AG08395 (cell line): ENCODE data around the gene CFAP46.
"Not testable (repeated sequence)": the region's sequence is repeated elsewhere in the genome, so short reads cannot be mapped to it uniquely, and the experiment has no call there.

ENCODE experiments used
- DNase-seq: peaks from one replicate; pipeline ENCODE4 v3.0.0; 2012; ENCODE audit warnings: mixed read lengths, low spot score

Gene CFAP46

DNA sequence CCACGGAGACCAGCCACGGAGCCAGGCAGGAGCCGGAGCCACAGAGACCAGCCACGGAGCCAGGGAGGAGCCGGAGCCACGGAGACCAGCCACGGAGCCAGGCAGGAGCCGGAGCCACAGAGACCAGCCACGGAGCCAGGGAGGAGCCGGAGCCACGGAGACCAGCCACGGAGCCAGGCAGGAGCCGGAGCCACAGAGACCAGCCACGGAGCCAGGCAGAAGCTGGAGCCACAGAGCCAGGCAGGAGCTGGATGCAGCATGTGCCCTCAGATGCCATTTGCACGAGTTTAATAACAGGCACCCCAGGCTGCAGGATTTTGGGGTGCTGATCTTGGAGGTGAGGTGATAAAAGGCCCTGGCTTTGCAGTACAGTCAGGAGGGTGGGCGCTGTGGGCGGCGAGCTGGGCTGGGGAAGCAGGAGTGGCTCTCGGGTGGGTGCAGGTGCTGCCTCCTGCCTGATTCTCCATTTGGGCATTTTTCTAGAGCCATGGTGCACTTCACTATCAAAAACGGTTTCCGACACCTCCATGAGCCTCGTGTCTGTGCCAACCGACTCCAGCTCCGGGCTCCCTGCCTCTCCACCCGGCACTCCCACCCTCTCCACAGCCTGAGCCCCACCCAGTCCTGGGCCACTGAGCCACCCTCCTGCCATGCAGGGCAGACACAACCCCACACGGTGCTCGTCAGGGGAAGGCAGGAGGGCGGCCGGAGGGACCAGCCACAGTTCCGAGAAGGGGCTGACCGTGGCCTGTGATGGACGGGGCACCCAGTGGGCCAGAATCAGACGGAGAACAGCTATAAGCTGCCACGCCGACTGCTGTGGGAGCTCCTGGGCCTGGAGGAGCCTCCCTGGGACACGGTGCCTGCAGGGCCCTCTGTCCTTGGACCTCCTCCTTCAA lies 115.6 kb downstream of the CFAP46 start:
- no peak for DNase-seq

DNA sequence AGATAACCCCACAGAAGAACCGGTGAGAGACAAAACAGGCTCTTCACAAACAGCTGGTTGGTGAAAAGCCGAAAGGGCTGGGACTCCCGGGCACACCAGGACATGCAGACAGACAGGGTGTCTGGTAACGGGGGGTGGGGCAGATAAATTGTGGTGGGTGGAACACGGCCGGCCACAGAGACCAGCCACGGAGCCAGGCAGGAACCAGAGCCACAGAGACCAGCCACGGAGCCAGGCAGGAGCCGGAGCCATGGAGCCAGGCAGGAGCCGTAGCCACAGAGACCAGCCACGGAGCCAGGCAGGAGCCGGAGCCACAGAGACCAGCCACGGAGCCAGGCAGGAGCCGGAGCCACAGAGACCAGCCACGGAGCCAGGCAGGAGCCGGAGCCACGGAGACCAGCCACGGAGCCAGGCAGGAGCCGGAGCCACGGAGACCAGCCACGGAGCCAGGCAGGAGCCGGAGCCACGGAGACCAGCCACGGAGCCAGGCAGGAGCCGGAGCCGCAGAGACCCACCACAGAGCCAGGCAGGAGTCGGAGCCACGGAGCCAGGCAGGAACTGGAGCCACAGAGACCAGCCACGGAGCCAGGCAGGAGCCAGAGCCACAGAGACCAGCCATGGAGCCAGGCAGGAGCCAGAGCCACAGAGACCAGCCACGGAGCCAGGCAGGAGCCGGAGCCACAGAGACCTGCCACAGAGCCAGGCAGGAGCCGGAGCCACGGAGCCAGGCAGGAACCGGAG lies 116.4 kb downstream of the CFAP46 start:
- not testable (repeated sequence) for DNase-seq

DNA sequence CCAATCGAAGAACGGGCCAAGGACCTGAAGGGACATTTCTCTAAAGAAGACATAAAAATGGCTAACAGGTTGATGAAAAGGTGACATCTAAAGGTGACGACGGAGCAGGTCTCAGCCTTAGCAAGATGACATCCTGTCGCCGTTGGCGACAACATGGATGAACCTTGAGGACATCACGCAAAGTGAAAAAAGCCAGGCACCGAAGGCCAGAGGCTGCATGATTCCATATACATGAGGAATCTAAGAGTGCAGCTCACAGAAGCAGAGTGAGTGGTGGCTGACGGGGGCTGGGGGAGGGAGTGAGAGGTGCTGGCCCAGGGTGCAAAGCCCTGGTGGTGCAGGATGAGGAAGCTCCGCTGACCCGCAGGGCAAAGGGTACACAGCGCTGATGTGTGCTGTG lies 122.3 kb downstream of the CFAP46 start:
- DNase-seq: no peak

DNA sequence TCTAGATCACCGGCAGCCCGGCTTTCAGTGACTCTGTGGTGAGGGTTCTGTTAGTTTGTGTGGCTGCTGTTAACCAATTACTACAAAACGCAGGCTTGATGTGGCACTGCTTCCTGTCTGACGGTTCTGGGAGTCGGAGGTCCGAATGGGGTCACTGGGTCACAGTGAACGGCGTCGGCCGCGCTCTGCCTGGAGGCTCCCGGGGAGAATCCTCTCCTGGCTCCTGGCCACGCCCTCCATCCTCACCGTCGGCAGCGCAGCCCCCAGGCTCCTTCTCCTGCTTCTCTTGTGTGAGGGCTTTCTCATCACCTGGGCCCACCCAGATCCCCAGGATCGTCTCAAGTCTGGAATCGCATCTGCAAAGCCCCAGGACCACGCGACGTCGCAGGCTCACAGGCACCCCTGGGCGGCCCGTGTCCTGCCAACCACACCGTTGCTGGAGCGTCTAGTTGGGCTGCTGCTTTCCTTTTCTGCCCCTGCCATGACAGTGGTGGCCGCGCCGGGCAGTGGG lies 124.6 kb downstream of the CFAP46 start:
- no peak for DNase-seq

DNA sequence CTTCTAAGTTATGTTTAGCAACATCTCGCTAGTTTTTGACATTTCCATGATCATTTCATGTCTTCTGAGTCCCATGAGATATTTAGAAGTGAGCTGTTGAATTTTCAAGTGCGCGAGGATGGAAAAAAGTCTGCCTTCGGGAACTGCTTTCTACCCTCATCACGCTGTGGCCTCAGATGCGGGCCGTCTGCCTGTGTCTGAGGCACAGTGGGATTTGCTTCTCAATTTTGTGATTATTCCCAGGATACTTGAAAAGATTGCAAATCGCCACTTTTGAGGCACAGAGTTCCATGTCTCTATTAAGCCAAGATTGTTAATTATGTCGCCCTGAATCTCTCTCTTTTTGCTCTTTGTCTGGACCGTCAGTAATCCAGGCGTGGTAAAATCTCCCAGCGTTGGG lies 125.7 kb downstream of the CFAP46 start:
- no peak for DNase-seq

DNA sequence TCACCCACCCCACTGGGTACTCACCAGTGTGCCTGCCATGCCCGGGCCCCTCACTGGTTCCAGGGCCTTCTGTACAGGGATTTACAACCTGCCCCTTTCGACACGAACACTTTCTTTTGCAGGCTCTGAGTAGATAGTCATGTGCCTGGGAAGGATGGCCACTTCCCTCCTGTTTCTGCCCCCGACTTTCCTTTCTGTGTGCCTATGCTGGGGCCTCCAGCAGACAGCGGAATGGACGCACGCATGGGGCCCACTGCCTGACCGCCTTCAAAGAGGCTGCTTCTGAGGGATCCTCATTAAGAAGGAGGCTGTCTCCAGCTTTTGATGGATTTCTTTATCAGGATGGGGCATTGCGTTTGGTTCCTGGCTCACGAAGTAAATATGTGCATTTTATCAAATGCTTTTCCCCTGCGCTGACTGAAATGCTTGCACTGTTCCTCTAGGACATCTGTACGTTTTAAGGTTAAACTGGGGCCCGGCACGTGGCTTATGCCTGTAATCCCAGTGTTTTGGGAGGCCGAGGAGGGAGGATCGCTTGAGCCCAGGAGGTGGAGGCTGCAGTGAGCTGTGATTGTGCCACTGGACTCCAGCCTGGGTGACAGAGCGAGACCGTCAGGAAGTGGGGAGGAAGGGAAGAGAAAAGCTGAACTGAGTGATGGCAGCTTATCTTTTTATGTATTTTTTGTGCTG lies 127.1 kb downstream of the CFAP46 start:
- DNase-seq: no peak

DNA sequence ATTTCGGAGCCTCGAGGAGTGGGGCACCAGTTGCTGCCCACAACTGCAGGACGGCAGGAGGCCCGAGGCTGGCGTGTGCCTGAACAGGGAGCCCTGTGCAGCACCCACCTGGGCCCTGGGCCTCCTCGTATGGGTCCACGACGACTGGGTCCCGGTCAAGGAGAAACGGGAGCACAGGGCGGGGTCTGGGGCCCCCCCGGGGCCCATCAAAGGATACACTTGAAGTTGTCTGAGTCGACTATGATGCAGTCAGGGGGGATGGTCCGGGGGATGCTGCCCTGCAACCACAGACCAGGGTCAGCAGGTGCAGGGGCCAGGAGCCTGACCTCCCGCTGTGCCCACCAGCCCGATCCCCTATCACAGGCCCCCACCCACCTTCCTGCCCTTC lies 127.9 kb downstream of the CFAP46 start:
- DNase-seq: no peak

DNA sequence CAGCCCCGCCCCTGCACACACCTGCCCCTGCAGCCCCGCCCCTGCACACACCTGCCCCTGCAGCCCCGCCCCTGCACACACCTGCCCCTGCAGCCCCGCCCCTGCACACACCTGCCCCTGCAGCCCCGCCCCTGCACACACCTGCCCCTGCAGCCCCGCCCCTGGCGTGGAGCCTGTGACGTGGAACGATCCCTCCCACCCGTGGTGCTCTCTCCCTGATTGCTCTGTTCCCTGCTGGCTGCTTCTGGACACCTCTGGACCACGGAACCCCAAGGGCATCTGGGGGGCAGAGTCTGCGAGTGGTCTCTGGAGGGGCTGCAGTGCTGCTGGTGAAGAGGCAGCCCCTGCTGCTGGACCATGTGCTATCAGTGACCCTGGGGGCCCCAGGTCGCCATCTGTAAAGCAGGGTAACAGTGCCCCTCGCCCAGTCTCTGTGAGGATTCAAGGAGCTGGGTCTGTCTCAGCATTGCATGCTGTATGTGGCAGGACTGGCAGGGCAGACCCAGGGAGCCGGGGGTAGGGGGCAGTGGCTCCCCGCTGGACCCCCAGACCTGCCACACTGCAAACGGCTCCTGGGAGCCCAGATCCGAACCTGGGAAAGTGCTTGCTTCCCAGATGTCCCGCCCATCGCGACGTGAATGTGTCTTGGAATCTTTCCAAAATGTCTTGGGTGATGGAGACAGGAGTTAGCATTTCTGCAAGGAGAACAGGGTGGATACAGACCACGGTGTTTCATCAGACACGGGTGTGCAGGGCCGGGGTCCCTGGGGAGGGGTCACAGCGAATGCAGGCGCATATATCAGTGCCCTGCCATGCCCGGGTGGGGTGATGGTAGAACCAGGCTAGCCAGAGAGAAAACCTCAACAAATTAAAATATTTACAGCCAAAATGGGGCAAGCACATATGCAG lies 128.6 kb downstream of the CFAP46 start:
- no peak for DNase-seq

DNA sequence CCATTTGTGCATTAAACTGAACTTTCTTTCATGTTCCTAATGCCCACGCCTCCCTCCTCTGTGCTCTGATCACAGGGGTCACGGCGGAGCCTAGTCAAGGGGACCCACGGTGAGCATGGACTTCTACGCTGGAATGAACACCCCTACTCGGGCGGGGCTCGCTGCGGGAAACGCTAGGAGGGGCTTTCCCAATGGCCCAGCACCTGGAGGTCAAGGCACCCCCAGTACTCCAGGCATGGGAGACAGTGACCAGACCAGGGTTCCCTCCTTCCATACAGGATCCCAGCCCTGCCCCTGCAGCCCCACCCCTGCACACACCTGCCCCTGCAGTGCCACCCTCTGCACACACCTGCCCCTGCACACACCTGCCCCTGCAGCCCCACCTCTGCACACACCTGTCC lies 129.4 kb downstream of the CFAP46 start:
- DNase-seq: no peak

DNA sequence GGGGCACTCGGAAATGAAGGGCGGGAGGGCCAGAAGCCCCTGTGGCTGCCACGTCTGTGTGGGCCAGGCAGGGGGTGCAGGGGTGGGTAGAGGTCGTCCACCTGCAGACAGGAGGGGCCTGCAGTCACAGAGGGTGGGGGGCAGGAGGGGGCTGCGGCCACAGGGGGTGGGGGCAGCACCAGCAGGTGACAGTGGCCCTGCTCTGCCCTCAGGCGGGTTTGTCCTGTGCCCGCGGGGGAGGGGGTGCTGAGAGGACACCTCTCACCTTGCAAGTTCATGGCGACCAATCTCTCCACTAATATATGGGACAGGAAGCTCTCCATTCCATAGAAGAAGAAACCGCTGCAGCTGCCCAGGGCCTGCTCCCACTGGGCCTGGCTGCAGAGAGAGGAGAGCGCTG lies 129.8 kb downstream of the CFAP46 start:
- no peak for DNase-seq

DNA sequence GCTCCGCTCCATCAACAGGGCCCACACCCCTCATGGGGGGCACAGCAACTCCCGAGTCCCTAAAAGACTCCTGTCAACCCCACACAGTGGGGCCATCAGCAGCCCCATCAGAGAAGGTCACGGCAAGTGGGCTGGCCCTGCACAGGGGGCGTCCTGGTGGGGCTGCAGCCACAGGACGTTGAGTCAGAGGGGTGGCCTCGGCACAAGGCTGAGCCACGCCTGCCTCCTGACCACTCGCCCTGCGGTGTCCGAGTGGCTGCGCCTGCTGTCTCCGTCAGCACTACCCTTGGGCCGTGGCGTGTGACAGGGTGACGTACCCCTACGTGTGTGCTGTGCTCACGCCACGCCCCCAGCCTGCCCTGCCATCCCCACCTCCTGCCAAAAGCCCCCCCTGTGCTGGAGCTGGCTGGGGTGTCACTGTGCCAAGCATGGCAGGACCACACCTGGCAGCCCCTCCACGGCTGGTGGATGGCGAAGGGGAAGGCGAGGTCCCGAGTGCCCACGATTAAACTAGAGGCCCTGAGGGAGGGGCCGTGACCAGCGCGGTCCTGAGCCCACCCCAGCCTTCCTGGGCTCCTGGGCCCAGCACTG lies 130.4 kb downstream of the CFAP46 start:
- no peak for DNase-seq

DNA sequence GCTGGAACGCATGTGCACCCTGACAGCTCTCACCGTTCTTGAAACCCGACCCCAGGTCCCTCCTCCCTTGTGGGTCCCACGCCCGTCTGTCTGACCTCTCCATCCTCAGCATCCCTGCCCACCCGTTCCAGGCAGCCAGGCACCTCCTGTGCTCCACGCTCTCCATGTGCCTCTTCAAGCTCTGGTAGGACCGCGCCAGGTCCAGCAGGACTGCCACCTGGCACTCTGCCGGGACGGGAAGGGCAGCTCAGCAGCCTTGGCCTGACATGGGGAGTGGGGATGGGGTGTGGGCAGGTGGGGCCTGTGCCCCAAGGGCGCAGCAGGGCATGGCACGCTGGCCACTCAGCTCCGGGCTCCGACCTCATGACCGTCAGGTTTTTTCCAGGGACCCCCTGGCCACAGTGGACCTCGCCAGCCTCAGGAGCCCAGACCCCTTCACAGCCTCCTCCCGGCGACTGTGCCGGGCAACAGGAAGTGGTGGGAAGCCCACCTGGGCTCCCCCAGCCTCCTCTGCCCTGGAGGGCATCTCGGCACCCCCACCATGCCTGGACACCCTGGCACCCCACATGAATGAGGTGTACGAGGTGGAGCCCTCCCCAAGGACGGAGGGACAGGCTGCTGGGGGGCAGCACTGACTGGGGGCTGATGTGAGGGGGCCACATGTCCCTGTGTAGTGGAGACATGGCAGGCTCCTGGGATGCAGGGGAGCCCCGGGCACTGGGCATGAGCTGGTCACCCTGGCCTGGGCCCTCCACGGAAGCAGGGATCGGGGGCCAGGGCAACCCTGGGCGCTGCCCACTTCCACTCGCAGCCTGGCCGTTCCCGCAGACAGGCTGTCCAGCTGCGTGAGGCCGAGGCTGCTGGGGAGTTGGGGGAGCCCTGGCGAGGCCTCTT lies 131.3 kb downstream of the CFAP46 start:
- DNase-seq: no peak

DNA sequence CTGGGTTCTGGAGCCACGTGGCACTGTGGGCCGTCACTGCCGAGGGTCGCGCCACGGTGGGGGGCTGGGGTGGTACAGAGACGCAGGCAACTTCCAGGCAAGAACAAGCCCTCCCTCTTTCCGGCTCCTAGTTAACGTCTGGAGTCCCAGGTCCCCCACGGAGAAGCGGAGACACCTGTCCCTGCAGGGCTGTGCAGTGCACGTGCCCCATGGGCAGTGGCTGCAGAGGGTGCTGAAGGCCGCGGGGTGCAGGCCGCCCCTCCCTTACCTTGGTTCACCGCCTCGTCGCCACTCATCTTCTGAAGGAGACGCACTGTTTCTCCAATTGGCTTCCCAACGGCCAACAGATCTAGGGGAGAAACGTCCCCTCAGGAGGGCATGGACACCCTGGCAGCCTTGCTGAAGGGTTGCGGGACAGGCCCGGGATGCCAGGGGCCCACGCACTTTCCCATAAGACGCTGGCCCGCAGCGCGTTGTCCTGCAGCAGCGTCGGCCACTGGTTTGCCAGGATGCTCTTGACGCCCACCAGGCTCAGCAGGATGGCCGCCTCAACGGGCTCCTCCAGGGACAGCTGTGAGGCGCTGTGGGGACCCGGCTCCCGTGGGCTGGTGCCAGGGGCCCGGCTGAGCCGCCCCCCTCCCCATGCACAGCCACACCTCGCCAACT lies 132.1 kb downstream of the CFAP46 start:
- no peak for DNase-seq

DNA sequence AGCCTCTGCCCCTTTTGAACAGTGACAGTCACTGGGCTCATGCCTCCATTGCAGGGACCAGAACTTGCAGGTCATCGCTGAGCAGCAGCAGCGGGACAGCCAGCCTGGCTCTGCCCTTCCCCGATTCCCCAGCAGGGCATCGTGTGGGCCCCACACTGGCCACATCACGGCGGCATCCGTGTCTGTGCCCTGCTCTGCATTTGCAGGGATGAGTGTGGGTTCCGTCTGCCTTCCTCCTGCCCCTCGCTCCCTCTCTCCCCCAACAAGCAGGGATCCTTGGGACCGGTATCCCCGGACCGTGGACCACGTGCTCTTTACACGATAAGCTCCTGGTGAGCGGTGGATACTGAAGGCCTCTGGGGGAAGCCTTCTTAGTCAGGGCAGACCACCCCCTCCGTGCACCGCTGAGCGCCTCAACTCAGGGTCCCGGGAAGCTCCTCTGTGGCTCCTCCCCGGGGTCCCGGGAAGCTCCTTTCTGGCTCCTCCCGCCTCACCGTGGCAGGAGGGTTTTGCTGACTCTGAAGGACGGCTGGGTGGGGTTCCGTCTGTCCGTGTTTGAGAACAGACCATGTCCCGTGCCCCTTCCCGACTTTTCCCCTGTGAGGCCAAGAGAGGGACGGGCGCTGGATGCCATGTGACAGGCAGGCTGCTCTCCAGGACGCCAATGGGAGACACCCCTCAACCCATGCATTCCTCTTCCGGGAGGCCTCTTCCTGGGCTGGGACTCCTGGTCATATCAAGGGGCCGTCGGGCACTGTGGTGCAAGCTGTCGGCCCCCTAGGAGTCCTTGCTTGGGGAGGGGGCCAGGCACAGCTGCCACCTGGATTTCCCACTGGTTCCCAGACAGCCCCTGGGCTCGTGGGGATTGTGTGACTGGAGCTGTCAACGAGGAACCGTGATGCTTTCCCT lies 132.9 kb downstream of the CFAP46 start:
- no peak for DNase-seq

DNA sequence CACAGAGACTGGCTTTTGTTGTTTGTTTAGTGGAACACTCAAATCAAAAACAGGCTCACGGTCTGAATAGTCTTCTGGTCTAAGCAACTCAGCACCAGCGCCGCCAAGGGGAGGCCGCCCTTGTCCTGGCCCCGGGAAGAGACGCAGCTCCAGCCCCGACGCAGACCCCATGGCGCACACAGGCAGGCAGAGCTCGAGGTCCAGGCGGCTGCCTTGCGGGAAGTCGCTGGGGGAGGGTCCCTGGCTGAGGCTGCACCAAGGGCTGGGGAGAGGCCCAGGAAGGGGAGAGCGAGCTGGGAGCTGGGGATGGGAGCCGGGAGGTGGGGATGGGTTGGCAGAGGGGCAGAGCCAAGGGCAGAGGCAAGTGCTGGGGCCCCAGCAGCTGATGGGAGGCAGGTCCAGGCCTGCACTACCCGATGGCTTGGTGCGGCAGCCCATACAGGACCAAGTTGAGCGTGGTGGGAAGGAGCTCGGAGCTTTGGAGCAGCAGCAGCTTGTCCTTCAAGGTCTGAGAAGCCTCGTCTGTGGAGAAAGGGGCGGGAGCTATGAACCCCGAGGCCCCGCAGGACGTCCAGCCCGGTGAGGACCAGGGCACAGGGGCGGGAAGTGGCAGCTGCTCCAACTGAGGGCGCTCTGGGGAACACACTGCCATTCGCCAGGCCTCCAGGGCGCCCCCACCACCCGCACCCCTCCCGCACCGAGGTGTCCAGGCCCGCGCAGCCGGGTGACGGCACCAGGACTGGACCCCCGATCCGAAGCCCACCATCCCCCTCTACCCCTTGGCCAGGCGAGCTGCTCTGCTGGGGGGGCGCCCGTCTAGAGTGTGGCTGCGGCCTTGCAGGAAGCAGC lies 133.8 kb downstream of the CFAP46 start:
- no peak for DNase-seq

DNA sequence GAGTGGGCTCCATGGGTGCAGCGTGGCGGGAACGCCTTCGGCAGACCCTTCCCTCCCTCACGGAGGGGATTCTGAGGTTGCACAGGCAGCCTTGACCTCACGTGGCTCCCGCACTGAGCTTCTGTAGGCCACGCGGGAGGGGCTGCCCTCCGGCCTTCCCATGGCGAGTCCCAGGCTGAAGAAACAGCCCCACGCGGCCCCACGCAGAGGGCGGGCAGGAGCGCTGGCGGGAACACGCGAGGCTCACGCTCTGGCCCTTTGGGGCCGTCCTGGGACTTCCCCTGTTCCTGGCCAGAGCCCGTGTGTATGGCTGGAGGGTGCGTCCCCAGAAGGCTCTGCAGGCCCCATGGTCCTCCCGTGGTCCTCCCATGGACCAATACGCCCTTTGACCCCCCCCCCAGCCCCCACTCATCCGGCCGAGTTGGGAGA lies 134.7 kb downstream of the CFAP46 start:
- DNase-seq: no peak

DNA sequence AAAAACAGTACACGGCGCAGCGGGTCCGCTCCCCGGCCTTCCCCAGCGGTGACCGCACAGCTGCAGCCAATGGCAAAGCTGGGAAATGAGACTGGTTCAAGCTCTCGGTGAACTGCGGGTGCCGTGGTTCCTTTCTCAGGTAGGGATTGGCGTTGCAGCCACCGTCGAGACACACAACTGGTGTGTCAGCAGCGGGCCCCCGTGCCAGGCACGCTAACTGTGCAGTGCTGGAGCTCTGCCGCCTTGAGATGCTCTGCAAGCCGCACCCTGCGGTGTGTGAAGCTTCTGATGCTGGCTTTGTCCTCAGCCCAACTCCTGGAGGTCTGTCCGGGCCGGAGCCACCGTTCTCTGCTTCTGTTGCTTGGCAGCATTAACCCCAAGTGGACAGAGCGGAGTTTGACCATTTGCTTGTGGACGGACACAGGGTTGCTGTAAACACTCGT lies 135.8 kb downstream of the CFAP46 start:
- no peak for DNase-seq
